ENCODE data around the gene RNF34.

DNA sequence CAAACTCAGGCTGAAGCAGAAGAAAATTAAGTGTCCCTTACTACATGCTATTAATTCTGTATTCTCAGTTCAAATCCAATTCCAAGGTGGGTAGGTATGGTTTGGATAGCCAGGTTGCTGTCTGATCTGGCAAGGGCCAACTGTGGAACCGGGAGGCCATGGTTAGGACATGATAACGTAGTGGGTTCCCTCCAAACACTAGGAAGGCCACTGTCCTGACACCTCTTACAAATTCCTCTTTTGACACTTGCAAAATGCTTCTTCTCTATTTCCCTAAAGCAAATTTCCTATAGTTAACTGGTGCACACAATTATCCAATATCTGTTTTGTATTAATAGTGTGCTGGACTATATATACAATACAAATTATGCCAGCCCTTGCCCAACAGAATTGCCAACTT, 70.8 kb downstream of the RNF34 start:
- TF ChIP-seq GATA2 (IDR thresholded peaks at IDR 0.05; ENCODE audit: low read depth, low read length), result no peak
- TF ChIP-seq GATA3 (IDR thresholded peaks at IDR 0.05; ENCODE audit: low read depth, low read length), result no peak
